ENCODE measurements around the gene ITGAE.

DNA sequence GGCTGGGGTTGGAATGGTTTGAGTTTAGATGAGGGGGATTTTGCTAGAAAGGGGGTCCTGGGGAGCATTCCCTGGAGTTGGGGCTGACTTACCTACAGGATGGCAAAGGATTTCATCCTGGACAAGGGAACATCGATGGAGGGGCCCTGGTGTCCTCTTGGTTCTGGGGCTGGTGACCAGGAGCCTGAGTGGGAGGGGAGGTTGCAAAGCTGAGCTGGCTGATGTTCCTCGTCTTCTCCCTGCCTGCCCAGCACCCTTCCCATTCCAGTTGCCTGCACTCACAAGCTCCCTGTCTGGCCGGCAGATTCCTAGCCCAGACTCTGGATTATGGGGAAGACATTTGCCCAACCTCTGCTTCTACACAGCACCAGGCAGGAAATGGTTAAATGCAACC lies 37.2 kb downstream of the ITGAE start:
- TF ChIP-seq, protein P1, sequence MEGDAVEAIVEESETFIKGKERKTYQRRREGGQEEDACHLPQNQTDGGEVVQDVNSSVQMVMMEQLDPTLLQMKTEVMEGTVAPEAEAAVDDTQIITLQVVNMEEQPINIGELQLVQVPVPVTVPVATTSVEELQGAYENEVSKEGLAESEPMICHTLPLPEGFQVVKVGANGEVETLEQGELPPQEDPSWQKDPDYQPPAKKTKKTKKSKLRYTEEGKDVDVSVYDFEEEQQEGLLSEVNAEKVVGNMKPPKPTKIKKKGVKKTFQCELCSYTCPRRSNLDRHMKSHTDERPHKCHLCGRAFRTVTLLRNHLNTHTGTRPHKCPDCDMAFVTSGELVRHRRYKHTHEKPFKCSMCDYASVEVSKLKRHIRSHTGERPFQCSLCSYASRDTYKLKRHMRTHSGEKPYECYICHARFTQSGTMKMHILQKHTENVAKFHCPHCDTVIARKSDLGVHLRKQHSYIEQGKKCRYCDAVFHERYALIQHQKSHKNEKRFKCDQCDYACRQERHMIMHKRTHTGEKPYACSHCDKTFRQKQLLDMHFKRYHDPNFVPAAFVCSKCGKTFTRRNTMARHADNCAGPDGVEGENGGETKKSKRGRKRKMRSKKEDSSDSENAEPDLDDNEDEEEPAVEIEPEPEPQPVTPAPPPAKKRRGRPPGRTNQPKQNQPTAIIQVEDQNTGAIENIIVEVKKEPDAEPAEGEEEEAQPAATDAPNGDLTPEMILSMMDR (IDR thresholded peaks at IDR 0.05), result no peak
- no peak for TF ChIP-seq POLR2A (IDR thresholded peaks at IDR 0.05)
